Panc1 (cell line): ENCODE measurements around the gene CHERP.
"Not testable (repeated sequence)": the region's sequence is repeated elsewhere in the genome, so short reads cannot be mapped to it uniquely, and the experiment has no call there.

Experiments
- CTCF ChIP-seq: fragments of 450-650 bp; IDR thresholded peaks from 2 replicates; pipeline ENCODE4 v1.5.1; 2017; ENCODE audit warnings: mild to moderate bottlenecking
- POLR2AphosphoS5 ChIP-seq: IDR thresholded peaks from 2 replicates; pipeline ENCODE4 v1.6.1; 2012; ENCODE audit warnings: mild to moderate bottlenecking, low read depth, low read length, moderate library complexity

- TF ChIP-seq CTCF, POLR2AphosphoS5: not testable (repeated sequence)
Measured at GRCh38 chr19:16472559-16472899, 69.7 kb downstream of the CHERP start.
